K562 (cell line): ENCODE data around the gene NHS. TPM values are rescaled to one million over a fixed set of nuclear protein-coding genes. Genes with fewer than 3 reads are reported as not detected.

Experiments used
- BRCA1 ChIP-seq, 2 experiments: fragments of 450-650 bp in 1 of 2; sonication (generic) in 1 of 2; formaldehyde crosslinking in 1 of 2; IDR thresholded peaks; 2 replicates each; pipeline versions ENCODE4 v1.5.0 to v1.6.1; 2017 to 2020; ENCODE audit warnings: mild to moderate bottlenecking in 1 of 2, missing genetic modification reagents in 1 of 2
- C11orf30 ChIP-seq: fragments of 450-650 bp; IDR thresholded peaks from 2 replicates; pipeline ENCODE4 v1.6.1; 2016; ENCODE audit warnings: low read depth, mild to moderate bottlenecking
- CBX2 ChIP-seq: fragments of 200-600 bp; sonication (generic); IDR thresholded peaks from one replicate; pipeline ENCODE4 v1.6.1; 2012; ENCODE audit warnings: mild to moderate bottlenecking, low read length, inconsistent platforms; ENCODE audit not compliant: insufficient read depth, poor library complexity, severe bottlenecking
- SFPQ ChIP-seq: fragments of 200-400 bp; formaldehyde crosslinking; IDR thresholded peaks from 2 replicates; pipeline ENCODE4 v1.6.1; 2017; ENCODE audit warnings: mild to moderate bottlenecking, low read depth, low read length, moderate library complexity
- SNRNP70 ChIP-seq: fragments of 200-400 bp; formaldehyde crosslinking; optimal IDR thresholded peaks from 2 replicates; pipeline ENCODE3; 2017; ENCODE audit warnings: low read depth, low read length
- TRIM25 ChIP-seq: fragments of 450-650 bp; IDR thresholded peaks from 2 replicates; pipeline ENCODE4 v1.7.0; 2016; ENCODE audit warnings: borderline replicate concordance
- polyA plus RNA-seq, 8 experiments: library from polyadenylated mRNA; depleted of rRNA in 4 of 8; stranded (reverse) in 5 of 8; unstranded in 3 of 8; fragments of >200 nt; fragmentation: Nextera tagmentation in 2 of 8; fragmentation: Illumina TruSeq in 1 of 8; extraction: Ambion mirVana in 2 of 8; extraction: Trizol in 1 of 8; gene quantifications; 2 replicates each; pipeline versions ENCODE4 v1.2.1 to v1.2.3, GENCODE V29; 2011 to 2014; ENCODE audit warnings: inconsistent platforms in 1 of 8, missing spikeins in 1 of 8
- total RNA-seq, 7 experiments: library from RNA; depleted of rRNA in 6 of 7; stranded (reverse); fragments of >200 nt in 6 of 7; fragmentation: Illumina TruSeq in 2 of 7; extraction: Trizol in 2 of 7; gene quantifications; 2 replicates each; pipeline versions ENCODE4 v1.2.1 to v1.2.3, GENCODE V29; 2011 to 2021; ENCODE audit warnings: low replicate concordance in 1 of 7
- TF ChIP-seq, protein P1 (sequence below): fragments of 450-650 bp; IDR thresholded peaks from 2 replicates; pipeline ENCODE4 v1.6.1; 2016; ENCODE audit warnings: borderline replicate concordance

The NHS gene
- total and polyA plus RNA-seq, 9 of the 15 experiments (the other 6 are each of a cell fraction or from before 2014, with no cell fraction given), result 0.02 TPM; not detected in 8

GRCh38 chrX:17773221-17773876 lies 398.3 kb downstream of the NHS start (continued):
- TF ChIP-seq SFPQ (no peak), SNRNP70 (no peak), TRIM25 (no peak), BRCA1 (IDR thresholded peaks at IDR 0.05) (no peak), BRCA1 (CRISPR knock-in tag; IDR thresholded peaks at IDR 0.05) (no peak), CBX2 (no peak), C11orf30 (no peak)
- TF ChIP-seq, protein P1, sequence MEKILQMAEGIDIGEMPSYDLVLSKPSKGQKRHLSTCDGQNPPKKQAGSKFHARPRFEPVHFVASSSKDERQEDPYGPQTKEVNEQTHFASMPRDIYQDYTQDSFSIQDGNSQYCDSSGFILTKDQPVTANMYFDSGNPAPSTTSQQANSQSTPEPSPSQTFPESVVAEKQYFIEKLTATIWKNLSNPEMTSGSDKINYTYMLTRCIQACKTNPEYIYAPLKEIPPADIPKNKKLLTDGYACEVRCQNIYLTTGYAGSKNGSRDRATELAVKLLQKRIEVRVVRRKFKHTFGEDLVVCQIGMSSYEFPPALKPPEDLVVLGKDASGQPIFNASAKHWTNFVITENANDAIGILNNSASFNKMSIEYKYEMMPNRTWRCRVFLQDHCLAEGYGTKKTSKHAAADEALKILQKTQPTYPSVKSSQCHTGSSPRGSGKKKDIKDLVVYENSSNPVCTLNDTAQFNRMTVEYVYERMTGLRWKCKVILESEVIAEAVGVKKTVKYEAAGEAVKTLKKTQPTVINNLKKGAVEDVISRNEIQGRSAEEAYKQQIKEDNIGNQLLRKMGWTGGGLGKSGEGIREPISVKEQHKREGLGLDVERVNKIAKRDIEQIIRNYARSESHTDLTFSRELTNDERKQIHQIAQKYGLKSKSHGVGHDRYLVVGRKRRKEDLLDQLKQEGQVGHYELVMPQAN, result no peak
